HCT116 (cell line): ENCODE data around the gene TLE4. TPM values are rescaled to one million over a fixed set of nuclear protein-coding genes. Genes with fewer than 3 reads are reported as not detected.

ENCODE experiments used
- ATAC-seq: fragments of 200-7000 bp; cut with Tn5 transposase; 2 replicates; pipeline ENCODE4 v1.9.1; 2020; ENCODE audit warnings: mild to moderate bottlenecking, moderate library complexity
- BruUV-seq: library from RNA; stranded (reverse); fragments of 400-500 nt; replicated peaks from 2 replicates; lab custom pipeline; 2021; lab: Mats Ljungman, UMichigan
- CTCF ChIA-PET: fragments of 300-600 bp; sonication (Branson Sonifier 250); formaldehyde crosslinking; loops from one replicate; lab custom pipeline; 2021; ENCODE audit warnings: antibody characterized with exemption; lab: Charles Lee
- POLR2A ChIA-PET: fragments of 300-600, 350-600 bp; sonication (Branson Sonifier 250); formaldehyde crosslinking; loops from one replicate; lab custom pipeline; 2021; ENCODE audit warnings: antibody characterized with exemption; lab: Charles Lee
- RAD21 ChIA-PET, 2 experiments: fragments of 300-600 bp; sonication (Branson Sonifier 250); formaldehyde crosslinking; loops; one replicate each; lab custom pipeline; 2023; ENCODE audit warnings: low total read pairs in 2 of 2; ENCODE audit not compliant: uncharacterized antibody in 2 of 2, unreplicated experiment in 2 of 2, low non-redundant PET in 1 of 2; lab: Charles Lee
- DNase-seq: peaks from one replicate; pipeline ENCODE4 v3.0.0-alpha.2; 2010; ENCODE audit warnings: low read depth, low spot score
- H2AFZ ChIP-seq: fragments of 200-600 bp; shearing (Covaris generic), sonication (generic); 2 replicates; pipeline ENCODE4 v1.6.1; 2017; ENCODE audit warnings: low read depth, mixed run types, mixed read lengths, antibody characterized with exemption, low read length; ENCODE audit not compliant: poor library complexity, severe bottlenecking
- H3K27ac ChIP-seq: 2 replicates; pipeline ENCODE4 v1.5.1; 2012; ENCODE audit warnings: low read depth, low read length
- H3K27me3 ChIP-seq: fragments of 200-600 bp; sonication (generic); 2 replicates; pipeline ENCODE4 v1.6.1; 2016; ENCODE audit warnings: mixed run types, low read length, mixed read lengths; ENCODE audit not compliant: insufficient read depth
- H3K36me3 ChIP-seq, 2 experiments: fragments of 200-500 bp in 1 of 2; fragments of 200-600 bp in 1 of 2; sonication (Bioruptor generic) in 1 of 2; sonication (generic) in 1 of 2; 2 replicates each; pipeline versions ENCODE4 v1.5.1 to v1.6.1; 2014 to 2016; ENCODE audit warnings: low read length in 2 of 2, inconsistent platforms in 1 of 2, mixed read lengths in 1 of 2, mixed run types in 1 of 2; ENCODE audit not compliant: insufficient read depth in 2 of 2, control insufficient read depth in 1 of 2
- H3K4me1 ChIP-seq, 2 experiments: fragments of 200-600 bp in 1 of 2; sonication (generic) in 1 of 2; 2 replicates each; pipeline versions ENCODE4 v1.5.1 to v1.6.1; 2012 to 2017; ENCODE audit warnings: low read length in 2 of 2, inconsistent platforms in 1 of 2, mild to moderate bottlenecking in 1 of 2, mixed read lengths in 1 of 2, mixed run types in 1 of 2, moderate library complexity in 1 of 2; ENCODE audit not compliant: insufficient read depth in 2 of 2, control insufficient read depth in 1 of 2
- H3K4me2 ChIP-seq: fragments of 200-600 bp; sonication (generic); 2 replicates; pipeline ENCODE4 v1.6.1; 2017; ENCODE audit warnings: mixed run types, low read length, mixed read lengths
- H3K4me3 ChIP-seq, 2 experiments: fragments of 200-600 bp in 1 of 2; sonication (generic) in 1 of 2; replicated peaks in 1 of 2; 2 replicates each; pipeline ENCODE4 v1.5.1; 2011 to 2016; ENCODE audit warnings: low read length in 2 of 2, control low read depth in 1 of 2, low read depth in 1 of 2, mild to moderate bottlenecking in 1 of 2, mixed read lengths in 1 of 2, mixed run types in 1 of 2
- H3K79me2 ChIP-seq: fragments of 200-600 bp; sonication (generic); 2 replicates; pipeline ENCODE4 v1.6.1; 2017; ENCODE audit warnings: mild to moderate bottlenecking, mixed run types, low read length, moderate library complexity, mixed read lengths; ENCODE audit not compliant: insufficient read depth
- H3K9ac ChIP-seq: fragments of 200-600 bp; sonication (generic); 2 replicates; pipeline ENCODE4 v1.6.1; 2016; ENCODE audit warnings: low read length, mixed read lengths
- H3K9me2 ChIP-seq: fragments of 200-600 bp; sonication (generic), shearing (Covaris generic); 2 replicates; pipeline ENCODE4 v1.6.1; 2017; ENCODE audit warnings: mixed run types, mild to moderate bottlenecking, moderate library complexity; ENCODE audit not compliant: insufficient read depth
- H3K9me3 ChIP-seq, 2 experiments: fragments of 200-500 bp in 1 of 2; fragments of 200-600 bp in 1 of 2; sonication (Bioruptor generic) in 1 of 2; sonication (generic) in 1 of 2; 2 replicates each; pipeline ENCODE4 v1.6.1; 2014 to 2017; ENCODE audit warnings: low read length in 2 of 2, mixed read lengths in 2 of 2, inconsistent platforms in 1 of 2, low read depth in 1 of 2, mild to moderate bottlenecking in 1 of 2, mixed run types in 1 of 2, moderate library complexity in 1 of 2; ENCODE audit not compliant: control insufficient read depth in 1 of 2, insufficient read depth in 1 of 2
- H4K20me1 ChIP-seq: fragments of 200-600 bp; sonication (generic), shearing (Covaris generic); 2 replicates; pipeline ENCODE4 v1.6.1; 2017; ENCODE audit warnings: mixed run types, mild to moderate bottlenecking, moderate library complexity; ENCODE audit not compliant: insufficient read depth
- CEBPB ChIP-seq: IDR thresholded peaks from 2 replicates; pipeline ENCODE4 v1.6.1; 2012; ENCODE audit warnings: low read depth
- EGR1 ChIP-seq: IDR thresholded peaks from 2 replicates; pipeline ENCODE4 v1.6.1; 2012; ENCODE audit warnings: low read depth
- ELF1 ChIP-seq: IDR thresholded peaks from 2 replicates; pipeline ENCODE4 v1.6.1; 2012; ENCODE audit warnings: low read depth, borderline replicate concordance
- EZH2 ChIP-seq: fragments of 200-600 bp; sonication (generic); IDR thresholded peaks from 2 replicates; pipeline ENCODE4 v1.6.1; 2017; ENCODE audit warnings: antibody characterized with exemption, mixed run types
- POLR2AphosphoS5 ChIP-seq: IDR thresholded peaks from 2 replicates; pipeline ENCODE4 v1.6.1; 2011; ENCODE audit warnings: mild to moderate bottlenecking, low read depth, low read length, moderate library complexity
- SIN3A ChIP-seq: IDR thresholded peaks from 2 replicates; pipeline ENCODE4 v1.6.1; 2012; ENCODE audit warnings: low read depth
- SP1 ChIP-seq: IDR thresholded peaks from 2 replicates; pipeline ENCODE4 v1.6.1; 2012; ENCODE audit warnings: low read depth
- SRF ChIP-seq: IDR thresholded peaks from 2 replicates; pipeline ENCODE4 v1.6.1; 2012; ENCODE audit warnings: low read depth
- YY1 ChIP-seq: IDR thresholded peaks from 2 replicates; pipeline ENCODE4 v1.6.1; 2011; ENCODE audit warnings: low read length, low read depth, moderate library complexity, mild to moderate bottlenecking; ENCODE audit not compliant: insufficient replicate concordance; ENCODE audit errors: extremely low read depth
- ZFX ChIP-seq: fragments of 450-650 bp; IDR thresholded peaks from 2 replicates; pipeline ENCODE4 v1.6.1; 2017
- intact Hi-C: fragments of 100-400 bp; cut with micrococcal nuclease; formaldehyde crosslinking; loops from 2 replicates; pipeline ENCODE4 v1.10.0; 2022
- total RNA-seq: library from RNA; stranded (reverse); gene quantifications from one replicate; pipeline ENCODE4 v1.2.1, GENCODE V29; 2021; ENCODE audit not compliant: unreplicated experiment
- TF ChIP-seq, protein P1 (sequence below): IDR thresholded peaks from 2 replicates; pipeline ENCODE4 v1.6.1; 2012
- TF ChIP-seq, protein P2 (sequence below): IDR thresholded peaks from 2 replicates; pipeline ENCODE4 v1.6.1; 2011; ENCODE audit warnings: mild to moderate bottlenecking, low read length, moderate library complexity; ENCODE audit not compliant: insufficient replicate concordance; ENCODE audit errors: extremely low read depth

The TLE4 gene
- total RNA-seq, 1 experiment from 2014 or later: 0.39 TPM

DNA sequence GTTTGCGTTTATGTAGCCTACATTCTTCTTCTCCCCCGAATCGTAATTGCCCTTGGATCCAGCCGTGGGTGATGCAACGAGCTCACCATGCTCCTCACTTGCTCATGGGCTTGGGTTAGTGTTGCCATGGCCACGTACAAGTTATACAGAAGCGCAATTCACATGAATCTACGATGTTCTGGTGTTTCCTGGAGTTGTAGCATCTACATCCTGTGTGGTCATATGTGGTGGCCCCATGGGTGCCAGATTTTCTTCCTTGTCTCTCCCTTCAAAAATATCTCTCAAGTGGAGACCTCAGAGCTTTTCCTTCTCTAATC is 115.3 kb downstream of the TLE4 start (continued):
- TF ChIP-seq CEBPB (no peak), ZFX (no peak), SIN3A (no peak), POLR2AphosphoS5 (no peak)
- TF ChIP-seq, protein P1, sequence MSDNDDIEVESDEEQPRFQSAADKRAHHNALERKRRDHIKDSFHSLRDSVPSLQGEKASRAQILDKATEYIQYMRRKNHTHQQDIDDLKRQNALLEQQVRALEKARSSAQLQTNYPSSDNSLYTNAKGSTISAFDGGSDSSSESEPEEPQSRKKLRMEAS: no peak
- TF ChIP-seq, protein P2, sequence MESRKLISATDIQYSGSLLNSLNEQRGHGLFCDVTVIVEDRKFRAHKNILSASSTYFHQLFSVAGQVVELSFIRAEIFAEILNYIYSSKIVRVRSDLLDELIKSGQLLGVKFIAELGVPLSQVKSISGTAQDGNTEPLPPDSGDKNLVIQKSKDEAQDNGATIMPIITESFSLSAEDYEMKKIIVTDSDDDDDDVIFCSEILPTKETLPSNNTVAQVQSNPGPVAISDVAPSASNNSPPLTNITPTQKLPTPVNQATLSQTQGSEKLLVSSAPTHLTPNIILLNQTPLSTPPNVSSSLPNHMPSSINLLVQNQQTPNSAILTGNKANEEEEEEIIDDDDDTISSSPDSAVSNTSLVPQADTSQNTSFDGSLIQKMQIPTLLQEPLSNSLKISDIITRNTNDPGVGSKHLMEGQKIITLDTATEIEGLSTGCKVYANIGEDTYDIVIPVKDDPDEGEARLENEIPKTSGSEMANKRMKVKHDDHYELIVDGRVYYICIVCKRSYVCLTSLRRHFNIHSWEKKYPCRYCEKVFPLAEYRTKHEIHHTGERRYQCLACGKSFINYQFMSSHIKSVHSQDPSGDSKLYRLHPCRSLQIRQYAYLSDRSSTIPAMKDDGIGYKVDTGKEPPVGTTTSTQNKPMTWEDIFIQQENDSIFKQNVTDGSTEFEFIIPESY: no peak
- TF ChIP-seq, all 23 proteins: peak for 0

DNA sequence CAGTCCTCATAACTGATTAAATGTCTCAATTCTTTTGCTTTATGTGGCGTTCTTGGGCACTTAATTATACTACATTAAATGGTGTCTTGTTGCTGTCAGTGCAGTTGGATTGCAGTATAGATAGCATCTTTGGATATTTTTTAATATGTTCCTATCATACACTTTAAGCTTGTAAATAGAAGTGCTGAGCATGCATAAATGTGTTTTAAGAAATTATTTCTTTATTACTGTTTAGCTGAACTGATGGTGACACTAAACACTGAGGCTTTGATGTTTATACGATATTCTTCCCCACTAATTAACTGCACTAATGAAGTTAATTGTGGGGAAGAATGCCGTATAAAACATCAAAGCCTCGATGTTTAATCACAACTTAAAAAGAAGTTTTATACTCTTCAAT is 116.6 kb downstream of the TLE4 start:
- no peaks in the 10 kb centered on the region for H3K79me2 ChIP-seq
- H3K36me3 ChIP-seq: no peaks in the 10 kb centered on the region
- H3K9ac ChIP-seq: no peak overlapping the region
- ChIA-PET RAD21 (no interaction called here), POLR2A (no interaction called here)
- no peak overlapping the region for H3K4me3 ChIP-seq
- TF ChIP-seq EZH2 (no peak), SRF (no peak), ELF1 (no peak), EGR1 (no peak), SIN3A (no peak), YY1 (no peak), SP1 (no peak)
- TF ChIP-seq, all 23 proteins: peak for 0
- Histone ChIP-seq H3K4me1 (no peaks in the 10 kb centered on the region), H3K27me3 (no peaks in the 10 kb centered on the region), H2AFZ (no peak overlapping the region), H3K27ac (no peak overlapping the region), H3K4me2 (no peak overlapping the region), H4K20me1 (no peaks in the 10 kb centered on the region), H3K9me3 (peaks cover 3 to 19% of the 10 kb centered on the region in 2 experiments; a peak in 2 of 4 replicates), H3K9me2 (no peaks in the 10 kb centered on the region)
- no peak for DNase-seq
- CTCF ChIA-PET: no interaction called here
- ATAC-seq: no peak
- intact Hi-C loops: no loop called here
- no TSS peak for BruUV-seq
